A172 (cell line): ENCODE measurements around the gene SLC29A1. TPM values are rescaled to one million over a fixed set of nuclear protein-coding genes. Genes with fewer than 3 reads are reported as not detected.
"Not testable (repeated sequence)": the region's sequence is repeated elsewhere in the genome, so short reads cannot be mapped to it uniquely, and the experiment has no call there.

Experiments
- DNase-seq: peaks from one replicate; pipeline ENCODE4 v3.0.0-alpha.2; 2015; ENCODE audit warnings: low spot score
- total RNA-seq: library from RNA; depleted of rRNA; stranded (reverse); fragments of >200 nt; shearing (Covaris generic); gene quantifications from 2 replicates; pipeline ENCODE4 v1.2.3, GENCODE V29; 2014

The SLC29A1 gene
- total RNA-seq, 1 experiment from 2014 or later, result 24.7 TPM

DNA sequence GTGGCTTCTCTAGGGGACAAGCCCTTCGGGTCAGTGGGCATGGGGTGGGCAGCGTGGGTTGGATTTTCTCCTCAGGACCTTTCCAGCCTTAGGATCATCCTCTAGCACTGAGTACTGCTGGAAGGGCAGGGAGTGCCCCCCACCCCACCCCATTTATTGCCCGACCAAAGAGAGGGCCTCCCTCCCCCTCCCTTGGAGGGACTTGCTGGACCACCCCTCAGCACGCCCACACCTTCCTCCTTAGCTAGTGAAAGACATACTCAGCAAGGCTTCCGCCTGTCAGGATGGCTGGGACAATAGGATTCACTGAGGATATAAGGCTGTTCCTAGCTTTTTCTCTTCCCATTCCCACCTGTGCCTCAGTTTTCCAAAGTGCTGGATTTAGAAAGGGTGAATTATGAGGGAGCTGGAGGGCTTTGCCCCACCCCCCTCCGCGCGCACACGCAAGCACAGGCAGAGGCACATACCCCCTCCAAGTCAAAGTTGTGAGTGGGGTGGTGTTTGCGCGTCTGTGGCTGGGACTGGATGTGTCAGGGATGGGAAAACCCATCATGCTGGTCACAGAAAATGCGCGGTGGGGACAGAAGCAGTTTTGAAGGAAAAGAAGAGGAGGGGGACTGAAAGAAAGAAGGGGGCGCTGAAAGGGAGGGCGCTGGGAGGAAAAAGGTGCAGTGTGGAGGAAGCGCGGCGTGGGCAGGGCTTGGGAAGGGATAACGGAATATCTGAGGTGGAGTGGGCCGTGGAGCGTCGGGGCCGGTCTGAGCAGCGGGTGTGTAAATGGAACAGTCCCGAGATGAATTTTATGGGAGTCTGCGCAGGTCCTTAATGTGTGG, 693 bp upstream of the SLC29A1 start:
- DNase-seq, result no peak

GRCh38 chr6:44224029-44224964, 902 bp downstream of the SLC29A1 start:
- peak; percentile 34 for DNase-seq

DNA sequence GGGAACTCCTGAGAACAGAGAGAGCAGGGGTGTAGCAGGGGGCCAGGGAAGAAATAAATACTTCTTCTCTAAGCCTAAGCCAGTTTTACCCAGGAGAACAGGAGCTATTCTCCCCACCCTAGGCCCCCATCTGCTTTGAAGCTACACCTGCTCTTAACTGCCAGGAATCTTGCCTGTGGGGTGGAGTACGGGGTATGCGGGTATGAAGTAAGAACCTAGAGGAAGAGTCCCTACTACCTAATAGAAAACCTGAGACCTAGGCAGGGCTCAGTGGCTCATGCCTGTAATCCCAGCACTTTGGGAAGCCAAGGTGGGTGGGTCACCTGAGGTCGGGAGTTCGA, 1.5 kb downstream of the SLC29A1 start:
- no peak for DNase-seq

DNA sequence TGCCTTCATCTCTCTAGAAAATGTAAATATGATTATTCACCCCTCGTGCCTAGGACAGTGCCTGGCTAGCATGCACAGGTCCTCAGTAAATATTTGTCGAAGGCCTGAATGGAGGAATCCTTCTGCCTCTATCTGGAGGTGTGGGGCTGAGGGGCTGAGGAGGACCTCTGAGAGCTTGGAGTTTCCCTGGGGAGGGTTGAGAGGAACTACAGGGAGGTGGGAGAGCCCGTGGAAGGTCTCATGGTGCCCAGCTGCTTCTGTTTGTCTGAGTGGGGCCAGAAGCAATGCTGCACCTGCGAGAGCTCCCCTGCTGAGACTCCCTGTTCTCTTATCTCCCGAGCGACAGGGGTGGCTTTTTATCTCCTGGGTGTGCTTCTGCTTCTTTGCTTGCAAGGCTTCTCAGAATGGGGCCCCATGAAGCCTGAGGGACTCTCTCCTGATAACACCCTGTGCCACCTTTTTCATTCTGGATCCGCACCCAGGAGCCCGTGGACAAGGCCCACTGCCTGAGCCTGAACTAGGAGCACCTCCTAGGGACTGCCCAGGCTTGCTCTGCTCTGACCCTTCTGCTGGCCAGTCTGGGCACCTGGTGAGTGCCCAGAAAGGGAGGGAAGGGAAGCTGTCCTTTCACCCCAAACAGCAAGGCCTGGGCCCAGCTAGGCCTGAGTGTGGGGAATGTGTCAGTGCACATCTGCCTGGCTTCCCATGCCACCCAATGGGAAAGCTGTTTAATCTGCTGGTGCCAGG, 2.4 kb downstream of the SLC29A1 start:
- no peak for DNase-seq

GRCh38 chr6:44226368-44227147, 3.2 kb downstream of the SLC29A1 start:
- DNase-seq, result no peak

GRCh38 chr6:44227148-44227793, 3.9 kb downstream of the SLC29A1 start:
- DNase-seq, result no peak

GRCh38 chr6:44228031-44228430, 4.6 kb downstream of the SLC29A1 start:
- no peak for DNase-seq

GRCh38 chr6:44228433-44228832, 5.0 kb downstream of the SLC29A1 start:
- DNase-seq, result no peak

- DNase-seq, result no peak
Observed at GRCh38 chr6:44228836-44229235, 5.4 kb downstream of the SLC29A1 start.

GRCh38 chr6:44229376-44230033, 6.1 kb downstream of the SLC29A1 start:
- no peak for DNase-seq

- DNase-seq, result no peak
Observed at GRCh38 chr6:44230034-44230675, 6.8 kb downstream of the SLC29A1 start.

DNA sequence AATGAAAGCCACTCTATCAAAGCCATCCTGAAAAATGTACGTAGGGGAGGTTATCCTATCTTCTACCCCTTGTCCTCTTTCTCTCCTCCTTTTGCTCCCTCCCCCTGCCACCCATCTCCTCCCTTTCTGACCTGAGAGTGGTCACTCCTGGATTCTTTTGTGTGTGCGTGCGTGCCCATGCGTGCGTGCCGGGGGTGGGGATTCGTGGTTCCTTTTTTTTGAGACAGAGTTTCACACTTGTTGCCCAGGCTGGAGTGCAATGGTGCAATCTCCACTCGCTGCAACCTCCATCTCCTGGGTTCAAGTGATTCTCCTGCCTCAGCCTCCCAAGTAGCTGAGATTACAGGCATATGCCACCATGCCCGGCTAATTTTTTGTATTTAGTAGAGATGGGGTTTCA, 8.0 kb downstream of the SLC29A1 start:
- DNase-seq, result not testable (repeated sequence)

- no peak for DNase-seq
Observed at GRCh38 chr6:44232676-44233566, 9.5 kb downstream of the SLC29A1 start.

DNA sequence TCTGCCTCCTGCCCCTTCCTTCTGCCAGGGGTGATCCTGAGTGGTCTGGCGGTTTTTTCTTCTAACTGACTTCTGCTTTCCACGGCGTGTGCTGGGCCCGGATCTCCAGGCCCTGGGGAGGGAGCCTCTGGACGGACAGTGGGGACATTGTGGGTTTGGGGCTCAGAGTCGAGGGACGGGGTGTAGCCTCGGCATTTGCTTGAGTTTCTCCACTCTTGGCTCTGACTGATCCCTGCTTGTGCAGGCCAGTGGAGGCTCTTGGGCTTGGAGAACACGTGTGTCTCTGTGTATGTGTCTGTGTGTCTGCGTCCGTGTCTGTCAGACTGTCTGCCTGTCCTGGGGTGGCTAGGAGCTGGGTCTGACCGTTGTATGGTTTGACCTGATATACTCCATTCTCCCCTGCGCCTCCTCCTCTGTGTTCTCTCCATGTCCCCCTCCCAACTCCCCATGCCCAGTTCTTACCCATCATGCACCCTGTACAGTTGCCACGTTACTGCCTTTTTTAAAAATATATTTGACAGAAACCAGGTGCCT, 10.2 kb downstream of the SLC29A1 start:
- no peak for DNase-seq

GRCh38 chr6:44234101-44235025, 11.0 kb downstream of the SLC29A1 start:
- DNase-seq, result peak; percentile 81

DNA sequence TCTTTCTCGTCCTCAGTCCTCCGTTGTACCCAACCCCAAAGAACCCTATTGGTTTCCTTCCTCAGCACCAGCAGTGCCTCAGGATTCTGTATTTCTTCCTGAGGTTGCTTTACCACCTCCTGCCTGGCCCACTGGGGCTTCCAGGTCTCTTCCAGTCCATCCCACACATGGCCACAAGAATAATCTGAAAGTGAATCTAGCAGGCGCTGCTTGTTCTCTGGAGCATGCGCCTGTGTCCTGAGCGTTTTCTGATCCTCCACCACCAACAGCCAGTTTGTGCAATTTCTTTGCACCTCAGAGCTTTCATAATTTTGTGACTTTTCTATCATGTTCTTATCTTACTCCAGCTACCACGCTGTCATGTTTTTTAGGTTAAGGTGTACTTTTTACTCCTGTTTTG, 11.9 kb downstream of the SLC29A1 start:
- no peak for DNase-seq

- DNase-seq, result no peak
Observed at GRCh38 chr6:44235891-44236516, 12.6 kb downstream of the SLC29A1 start.
